ENCODE data around the gene FMO4. TPM values are rescaled to one million over a fixed set of nuclear protein-coding genes. Genes with fewer than 3 reads are reported as not detected.

FMO4 gene
- total RNA-seq, 2 experiments from 2014 or later = 1.6 to 2.5 TPM

DNA sequence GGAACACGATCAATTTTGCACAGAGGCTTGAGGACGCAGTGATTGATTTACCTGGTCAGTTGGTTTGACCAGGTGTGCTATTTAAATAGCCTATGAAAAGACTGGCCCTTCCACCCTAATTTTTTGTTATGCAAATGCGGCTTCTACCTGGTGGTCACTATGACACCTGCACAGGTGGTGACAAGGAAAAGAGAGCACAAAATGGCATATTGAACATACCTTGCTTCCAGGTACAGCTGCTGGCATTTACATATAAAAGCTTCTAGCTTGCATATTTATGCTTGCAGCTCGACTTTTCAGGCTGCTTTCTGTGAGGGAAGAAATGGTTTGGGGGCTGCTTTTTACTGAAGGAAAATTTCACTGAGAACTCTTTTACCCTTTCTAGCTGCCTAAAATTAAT lies 15.3 kb upstream of the FMO4 start:
- no peak for ATAC-seq
- Mint-ChIP-seq H3K9me3 (peaks cover 15% of the 10 kb centered on the region), H3K4me3 (no peak overlapping the region), H3K4me1 (ENCODE audit: low read depth) (no peaks in the 10 kb centered on the region), H3K27ac (no peak overlapping the region), H3K36me3 (ENCODE audit: low read depth) (peaks cover 2% of the 10 kb centered on the region), H3K27me3 (peaks cover 17% of the 10 kb centered on the region)
- no peak for DNase-seq
- ChIA-PET POLR2A (no interaction called here), CTCF (interaction anchor here (0.7 kb wide), 1 partner anchor 15 kb away, joined by 5 read pairs; the partner anchor contains the start of gene FMO4)
- intact Hi-C loops (cut with micrococcal nuclease) = no loop called here
- TF ChIP-seq, protein P1, sequence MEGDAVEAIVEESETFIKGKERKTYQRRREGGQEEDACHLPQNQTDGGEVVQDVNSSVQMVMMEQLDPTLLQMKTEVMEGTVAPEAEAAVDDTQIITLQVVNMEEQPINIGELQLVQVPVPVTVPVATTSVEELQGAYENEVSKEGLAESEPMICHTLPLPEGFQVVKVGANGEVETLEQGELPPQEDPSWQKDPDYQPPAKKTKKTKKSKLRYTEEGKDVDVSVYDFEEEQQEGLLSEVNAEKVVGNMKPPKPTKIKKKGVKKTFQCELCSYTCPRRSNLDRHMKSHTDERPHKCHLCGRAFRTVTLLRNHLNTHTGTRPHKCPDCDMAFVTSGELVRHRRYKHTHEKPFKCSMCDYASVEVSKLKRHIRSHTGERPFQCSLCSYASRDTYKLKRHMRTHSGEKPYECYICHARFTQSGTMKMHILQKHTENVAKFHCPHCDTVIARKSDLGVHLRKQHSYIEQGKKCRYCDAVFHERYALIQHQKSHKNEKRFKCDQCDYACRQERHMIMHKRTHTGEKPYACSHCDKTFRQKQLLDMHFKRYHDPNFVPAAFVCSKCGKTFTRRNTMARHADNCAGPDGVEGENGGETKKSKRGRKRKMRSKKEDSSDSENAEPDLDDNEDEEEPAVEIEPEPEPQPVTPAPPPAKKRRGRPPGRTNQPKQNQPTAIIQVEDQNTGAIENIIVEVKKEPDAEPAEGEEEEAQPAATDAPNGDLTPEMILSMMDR (IDR thresholded peaks at IDR 0.05) = no peak

DNA sequence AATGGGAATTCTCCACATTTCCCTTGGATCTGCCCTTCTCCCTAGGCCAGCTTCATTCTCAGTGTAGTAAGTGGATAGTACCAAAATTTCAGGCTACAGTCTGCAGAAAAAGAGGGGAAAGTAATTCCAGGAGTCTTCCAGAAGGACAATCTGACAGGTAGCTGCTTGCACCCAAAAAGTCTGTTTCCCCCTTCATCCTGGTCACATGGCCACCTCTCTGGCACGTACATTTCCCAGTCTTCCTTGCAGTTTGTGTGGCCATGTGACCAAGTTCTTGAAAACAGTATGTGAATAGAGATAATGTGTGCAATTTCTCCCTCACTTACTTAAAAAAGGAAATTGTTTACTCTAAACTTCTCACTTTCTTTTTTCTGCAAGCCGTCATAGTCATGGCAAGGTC lies 14.6 kb upstream of the FMO4 start:
- H3K27me3 Mint-ChIP-seq = peaks cover 13% of the 10 kb centered on the region
- no peak overlapping the region for H3K27ac Mint-ChIP-seq
- DNase-seq (no peak), ATAC-seq (no peak)
- H3K4me3 Mint-ChIP-seq = no peak overlapping the region
- ChIA-PET POLR2A (no interaction called here), CTCF (no interaction called here)
- H3K36me3 Mint-ChIP-seq (ENCODE audit: low read depth) = peaks cover 2% of the 10 kb centered on the region
- TF ChIP-seq, protein P1 (IDR thresholded peaks at IDR 0.05) = no peak
- peaks cover 15% of the 10 kb centered on the region for H3K9me3 Mint-ChIP-seq
- intact Hi-C loops (cut with micrococcal nuclease) = no loop called here
- H3K4me1 Mint-ChIP-seq (ENCODE audit: low read depth) = no peaks in the 10 kb centered on the region

DNA sequence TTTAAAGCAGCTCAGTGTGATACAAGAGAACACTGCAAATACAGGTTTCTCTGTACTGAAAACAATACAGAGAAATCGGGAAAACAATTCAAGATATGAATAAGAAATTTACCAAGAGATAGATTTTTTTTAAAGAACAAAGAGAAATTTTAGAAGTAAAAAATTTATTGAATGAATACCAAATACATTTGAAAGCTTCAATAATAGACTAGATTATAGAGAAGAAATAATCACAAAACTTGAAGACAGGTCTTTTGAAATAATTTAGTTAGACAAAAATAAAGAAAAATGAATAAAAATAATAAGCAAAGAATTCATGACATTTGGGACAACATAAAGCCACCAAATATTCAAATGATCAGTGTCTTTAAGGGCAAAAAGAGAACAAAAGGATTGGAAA lies 13.6 kb upstream of the FMO4 start:
- ATAC-seq = no peak
- POLR2A ChIA-PET = no interaction called here

DNA sequence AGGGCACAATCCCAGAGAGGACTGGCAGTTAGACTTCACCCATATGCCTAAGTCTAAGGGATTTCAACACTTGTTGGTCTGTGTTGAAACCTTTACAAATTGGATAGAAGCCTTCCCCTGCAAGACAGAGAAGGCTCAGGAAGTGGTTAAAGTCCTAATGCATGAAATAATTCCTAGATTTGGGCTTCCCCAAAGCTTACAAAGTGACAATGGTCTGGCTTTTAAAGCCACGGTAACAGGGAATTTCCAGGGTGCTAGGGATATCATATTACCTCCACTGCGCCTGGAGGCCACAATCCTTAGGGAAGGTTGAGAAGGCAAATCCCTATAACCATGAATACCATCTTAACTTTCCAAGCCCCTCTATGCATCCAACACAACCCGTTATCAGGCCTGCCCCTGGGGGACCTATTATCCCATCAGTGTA lies 3.3 kb upstream of the FMO4 start:
- ChIA-PET POLR2A (no interaction called here), CTCF (interaction anchor here (1.5 to 3.8 kb wide), 2 partner anchors 10 to 62 kb away, joined by 4 to 71 read pairs; partner anchors contain the start of gene FMO1)
- TF ChIP-seq, protein P1 (IDR thresholded peaks at IDR 0.05) = no peak
- DNase-seq = no peak
- no peak for ATAC-seq
- no peaks in the 10 kb centered on the region for H3K9me3 Mint-ChIP-seq
- H3K27me3 Mint-ChIP-seq = no peaks in the 10 kb centered on the region
- intact Hi-C loops (cut with micrococcal nuclease) = no loop called here
- no peaks in the 10 kb centered on the region for H3K36me3 Mint-ChIP-seq (ENCODE audit: low read depth)
- H3K4me3 Mint-ChIP-seq = no peak overlapping the region
- no peak overlapping the region for H3K27ac Mint-ChIP-seq
- H3K4me1 Mint-ChIP-seq (ENCODE audit: low read depth) = peaks cover 13% of the 10 kb centered on the region

More for the DNA sequence above, 13.6 kb upstream of the FMO4 start:
- peaks cover 8% of the 10 kb centered on the region for H3K27me3 Mint-ChIP-seq
- intact Hi-C loops (cut with micrococcal nuclease) = no loop called here
- H3K36me3 Mint-ChIP-seq (ENCODE audit: low read depth) = peaks cover 2% of the 10 kb centered on the region
- H3K9me3 Mint-ChIP-seq = peaks cover 15% of the 10 kb centered on the region
- no peak for DNase-seq
- H3K4me3 Mint-ChIP-seq = no peak overlapping the region
- H3K27ac Mint-ChIP-seq = no peak overlapping the region
- TF ChIP-seq, protein P1 (IDR thresholded peaks at IDR 0.05) = no peak
- CTCF ChIA-PET = interaction anchor here (0.9 to 1.5 kb wide), 3 partner anchors 11 to 73 kb away, joined by 3 to 4 read pairs (median 4); partner anchors contain the start of gene FMO4
- no peaks in the 10 kb centered on the region for H3K4me1 Mint-ChIP-seq (ENCODE audit: low read depth)

DNA sequence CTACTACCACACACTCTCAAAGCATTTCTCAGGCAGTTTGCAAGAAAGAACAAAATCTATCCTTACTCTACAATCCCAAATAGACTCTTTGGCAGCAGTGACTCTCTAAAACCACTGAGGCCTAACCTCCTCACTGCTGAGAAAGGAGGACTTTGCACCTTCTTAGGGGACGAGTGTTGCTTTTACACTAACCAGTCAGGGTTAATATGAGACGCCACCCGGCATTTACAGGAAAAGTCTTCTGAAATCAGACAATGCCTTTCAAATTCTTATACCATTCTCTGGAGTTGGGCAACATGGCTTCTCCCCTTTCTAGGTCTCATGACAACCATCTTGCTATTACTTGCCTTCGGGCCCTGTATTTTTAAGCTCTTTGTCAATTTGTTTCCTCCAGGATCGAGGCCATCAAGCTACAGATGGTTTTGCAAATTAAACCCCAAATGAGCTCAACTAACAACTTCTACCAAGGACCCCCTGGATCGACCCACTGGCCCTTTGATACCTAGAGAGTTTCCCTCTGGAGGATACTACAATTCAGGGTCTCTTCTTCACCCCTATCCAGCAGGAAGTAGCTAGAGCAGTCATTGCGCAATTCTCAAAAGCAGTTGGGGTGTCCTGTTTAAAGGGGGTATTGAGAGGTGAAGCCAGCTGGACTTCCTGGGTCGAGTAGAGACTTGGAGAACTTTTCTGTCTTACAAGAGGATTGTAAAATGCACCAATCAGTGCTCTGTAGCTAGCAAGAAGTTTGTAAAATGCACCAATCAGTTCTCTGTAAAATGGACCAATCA lies 2.0 kb upstream of the FMO4 start:
- intact Hi-C loops (cut with micrococcal nuclease) = no loop called here
- no peak for DNase-seq
- ChIA-PET POLR2A (no interaction called here), CTCF (interaction anchor here (1.5 to 3.8 kb wide), 4 partner anchors 12 to 345 kb away, joined by 4 to 71 read pairs (median 12); partner anchors contain the start of gene FMO1)
- H3K27ac Mint-ChIP-seq = no peak overlapping the region
- H3K9me3 Mint-ChIP-seq = no peaks in the 10 kb centered on the region
- H3K36me3 Mint-ChIP-seq (ENCODE audit: low read depth) = no peaks in the 10 kb centered on the region
- no peak overlapping the region for H3K4me3 Mint-ChIP-seq
- peaks cover 13% of the 10 kb centered on the region for H3K4me1 Mint-ChIP-seq (ENCODE audit: low read depth)
- no peak for ATAC-seq
- no peaks in the 10 kb centered on the region for H3K27me3 Mint-ChIP-seq
- TF ChIP-seq, protein P1 (IDR thresholded peaks at IDR 0.05) = no peak
